Measurements from ENCODE around the gene ZNF83. TPM values are rescaled to one million over a fixed set of nuclear protein-coding genes. Genes with fewer than 3 reads are reported as not detected.
"Not testable (repeated sequence)": the region's sequence is repeated elsewhere in the genome, so short reads cannot be mapped to it uniquely, and the experiment has no call there.

Gene ZNF83
- total and polyA plus RNA-seq, 2 donors (not counting 1 experiment from before 2014, with no cell fraction given) = 92.3 to 95.8 TPM

DNA sequence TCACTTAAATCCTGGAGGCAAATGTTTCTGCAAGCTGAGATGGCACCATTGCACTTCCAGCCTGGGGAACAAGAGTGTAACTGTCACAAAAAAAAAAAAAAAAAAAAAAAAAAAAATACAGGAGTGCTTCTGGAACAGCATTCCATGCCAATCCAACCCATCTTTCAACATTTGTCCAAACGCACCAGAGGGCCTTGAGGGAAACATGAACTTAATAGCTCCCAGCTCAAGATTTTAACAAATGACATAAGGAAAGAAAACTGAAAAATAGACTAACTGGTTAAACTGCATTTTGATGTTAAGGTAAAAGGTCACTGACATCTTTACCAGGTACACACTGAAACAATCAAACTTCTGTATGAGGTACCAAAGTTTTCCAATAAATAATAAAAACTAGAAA is 47.7 kb upstream of the ZNF83 start:
- no CpG with 5 or more reads among the region's 1 CpG for WGBS (ENCODE audit: insufficient coverage)
- H3K9me3 ChIP-seq (ENCODE audit: control extremely low read depth in 1 of 3, control insufficient read depth in 2 of 3, insufficient read depth in 1 of 3, low read length in 2 of 3) = peaks cover 0 to 5% (median 0%) of the 10 kb centered on the region in 3 donors
- intact Hi-C loops (cut with micrococcal nuclease) = no loop called here

DNA sequence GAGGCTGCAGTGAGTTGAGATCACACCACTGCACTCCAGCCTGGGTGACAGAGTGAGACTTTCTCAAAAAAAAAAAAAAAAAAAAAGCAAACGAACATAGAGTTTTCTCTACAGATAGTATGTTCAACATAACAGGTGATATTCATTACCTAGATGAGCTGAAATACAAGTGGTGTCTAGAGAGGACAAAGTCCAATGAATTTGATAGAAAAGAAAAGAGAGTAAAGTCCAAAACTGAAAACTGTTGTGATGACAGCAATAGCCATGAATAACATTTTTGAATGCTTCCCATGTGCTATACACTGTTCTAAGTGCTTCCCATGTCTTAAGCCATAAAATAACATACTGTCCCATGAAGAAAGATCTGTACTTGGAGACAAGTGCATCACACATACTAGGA is 43.1 kb upstream of the ZNF83 start:
- H2AFZ ChIP-seq (ENCODE audit: insufficient read depth, low read depth, low read length, poor library complexity, severe bottlenecking); H3K27me3 ChIP-seq (replicated peaks in 1 of 4; ENCODE audit: control extremely low read depth in 1 of 4, control insufficient read depth in 3 of 4, insufficient read depth in 4 of 4, low read length in 3 of 4); H3K27ac ChIP-seq (ENCODE audit: low read length in 2 of 2); H4K20me1 ChIP-seq (ENCODE audit: control insufficient read depth, insufficient read depth, low read length, poor library complexity, severe bottlenecking); H3K27ac Mint-ChIP-seq; CTCF ChIA-PET; H3K9ac ChIP-seq (ENCODE audit: low read length); H3K27me3 Mint-ChIP-seq; H3K4me1 Mint-ChIP-seq; DNase-seq; H3K4me1 ChIP-seq (ENCODE audit: control insufficient read depth in 2 of 2, insufficient read depth in 2 of 2, low read length in 2 of 2); H3K36me3 ChIP-seq (replicated peaks in 1 of 2; ENCODE audit: control extremely low read depth in 1 of 2, control insufficient read depth in 1 of 2, extremely low read depth in 1 of 2, insufficient read depth in 2 of 2, low read length in 1 of 2); H3K9me3 ChIP-seq (ENCODE audit: control extremely low read depth in 1 of 3, control insufficient read depth in 2 of 3, insufficient read depth in 1 of 3, low read length in 2 of 3); H3K4me3 ChIP-seq (ENCODE audit: control extremely low read depth in 1 of 5, extremely low read depth in 1 of 5, insufficient read depth in 1 of 5, low read depth in 2 of 5, low read length in 4 of 5); H3K4me2 ChIP-seq (replicated peaks; ENCODE audit: low read depth, low read length, poor library complexity, severe bottlenecking); H3K9me3 Mint-ChIP-seq (ENCODE audit: insufficient read depth); ATAC-seq (ENCODE audit: low read depth); POLR2A ChIA-PET; intact Hi-C loops (cut with micrococcal nuclease); H3K4me3 Mint-ChIP-seq: not testable (repeated sequence)
- no CpG with 5 or more reads among the region's 1 CpG for WGBS (ENCODE audit: insufficient coverage)
- H3K79me2 ChIP-seq (ENCODE audit: control insufficient read depth, insufficient read depth, low read length) = peaks cover 49% of the 10 kb centered on the region

More for the DNA sequence above, 47.7 kb upstream of the ZNF83 start:
- Mint-ChIP-seq H3K4me1 (peaks cover 18% of the 10 kb centered on the region), H3K27me3 (no peaks in the 10 kb centered on the region), H3K9me3 (ENCODE audit: insufficient read depth) (no peaks in the 10 kb centered on the region), H3K27ac (no peak overlapping the region), H3K4me3 (no peak overlapping the region)
- no peaks in the 10 kb centered on the region for H3K27me3 ChIP-seq (replicated peaks in 1 of 4; ENCODE audit: control extremely low read depth in 1 of 4, control insufficient read depth in 3 of 4, insufficient read depth in 4 of 4, low read length in 3 of 4)
- DNase-seq (no peak), ATAC-seq (ENCODE audit: low read depth) (no peak)
- ChIA-PET CTCF (no interaction called here), POLR2A (no interaction called here)
- no peak overlapping the region for H3K27ac ChIP-seq (ENCODE audit: low read length in 2 of 2)
- H3K79me2 ChIP-seq (ENCODE audit: control insufficient read depth, insufficient read depth, low read length) = peaks cover 42% of the 10 kb centered on the region
- H3K9ac ChIP-seq (ENCODE audit: low read length) = no peak overlapping the region
- no peaks in the 10 kb centered on the region for H3K36me3 ChIP-seq (replicated peaks in 1 of 2; ENCODE audit: control extremely low read depth in 1 of 2, control insufficient read depth in 1 of 2, extremely low read depth in 1 of 2, insufficient read depth in 2 of 2, low read length in 1 of 2)
- TF ChIP-seq, protein P1, sequence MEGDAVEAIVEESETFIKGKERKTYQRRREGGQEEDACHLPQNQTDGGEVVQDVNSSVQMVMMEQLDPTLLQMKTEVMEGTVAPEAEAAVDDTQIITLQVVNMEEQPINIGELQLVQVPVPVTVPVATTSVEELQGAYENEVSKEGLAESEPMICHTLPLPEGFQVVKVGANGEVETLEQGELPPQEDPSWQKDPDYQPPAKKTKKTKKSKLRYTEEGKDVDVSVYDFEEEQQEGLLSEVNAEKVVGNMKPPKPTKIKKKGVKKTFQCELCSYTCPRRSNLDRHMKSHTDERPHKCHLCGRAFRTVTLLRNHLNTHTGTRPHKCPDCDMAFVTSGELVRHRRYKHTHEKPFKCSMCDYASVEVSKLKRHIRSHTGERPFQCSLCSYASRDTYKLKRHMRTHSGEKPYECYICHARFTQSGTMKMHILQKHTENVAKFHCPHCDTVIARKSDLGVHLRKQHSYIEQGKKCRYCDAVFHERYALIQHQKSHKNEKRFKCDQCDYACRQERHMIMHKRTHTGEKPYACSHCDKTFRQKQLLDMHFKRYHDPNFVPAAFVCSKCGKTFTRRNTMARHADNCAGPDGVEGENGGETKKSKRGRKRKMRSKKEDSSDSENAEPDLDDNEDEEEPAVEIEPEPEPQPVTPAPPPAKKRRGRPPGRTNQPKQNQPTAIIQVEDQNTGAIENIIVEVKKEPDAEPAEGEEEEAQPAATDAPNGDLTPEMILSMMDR (IDR thresholded peaks at IDR 0.05) = no peak
- TF ChIP-seq EZH2 (IDR thresholded peaks at IDR 0.05; ENCODE audit: borderline replicate concordance, insufficient read depth, low read depth, low read length, poor library complexity, severe bottlenecking) = no peak
- no peak overlapping the region for H2AFZ ChIP-seq (ENCODE audit: insufficient read depth, low read depth, low read length, poor library complexity, severe bottlenecking)
- H4K20me1 ChIP-seq (ENCODE audit: control insufficient read depth, insufficient read depth, low read length, poor library complexity, severe bottlenecking) = no peaks in the 10 kb centered on the region
- H3K4me1 ChIP-seq (ENCODE audit: control insufficient read depth in 2 of 2, insufficient read depth in 2 of 2, low read length in 2 of 2) = peaks cover 6 to 8% of the 10 kb centered on the region in 2 donors
- no peak overlapping the region for H3K4me3 ChIP-seq (ENCODE audit: control extremely low read depth in 1 of 5, extremely low read depth in 1 of 5, insufficient read depth in 1 of 5, low read depth in 2 of 5, low read length in 4 of 5)
- H3K4me2 ChIP-seq (replicated peaks; ENCODE audit: low read depth, low read length, poor library complexity, severe bottlenecking) = no peak overlapping the region
